Muscle of back (tissue), 10 donors: ENCODE measurements around the gene UNC13D. TPM values are rescaled to one million over a fixed set of nuclear protein-coding genes. Genes with fewer than 3 reads are reported as not detected.

Experiments
- polyA plus RNA-seq, 10 donors: library from polyadenylated mRNA; unstranded; fragments of 120-200 nt; gene quantifications; one replicate each; pipeline ENCODE4 v1.2.1, GENCODE V29; 2013; ENCODE audit not compliant: insufficient read length in 10 of 10

UNC13D gene
- polyA plus RNA-seq, 10 donors: 2.5 to 6.8 (median 4.3) TPM

Other genes starting within 250 kb of the UNC13D start
- gene SMIM5, start 211.0 kb downstream of the UNC13D start, polyA plus RNA-seq: 10 to 100 TPM in 2 of 10 donors, 1 to 10 TPM in 8; 5.9 to 10.4 (median 8.8) TPM
- 10 to 100 TPM in 9 of 10 donors, 1 to 10 TPM in 1; 9.6 to 20.9 (median 14.1) TPM for gene RECQL5, start 177.2 kb downstream of the UNC13D start, polyA plus RNA-seq
- gene SAP30BP, start 177.1 kb downstream of the UNC13D start, polyA plus RNA-seq: 10 to 100 TPM; 61.2 to 83.6 (median 71.5) TPM
- 10 to 100 TPM in 2 of 10 donors, 1 to 10 TPM in 8; 3.2 to 17.2 (median 5.4) TPM for gene ITGB4, start 122.9 kb downstream of the UNC13D start, polyA plus RNA-seq
- 10 to 100 TPM; 15.0 to 40.9 (median 25.4) TPM for gene GALK1, start 79.2 kb downstream of the UNC13D start, polyA plus RNA-seq
- gene UNK, start 59.6 kb downstream of the UNC13D start, polyA plus RNA-seq: 10 to 100 TPM; 19.7 to 29.9 (median 24.9) TPM
- gene WBP2, start 10.9 kb upstream of the UNC13D start, polyA plus RNA-seq: 10 to 100 TPM; 46.3 to 57.8 (median 51.4) TPM
- 10 to 100 TPM; 15.3 to 27.2 (median 21.3) TPM for gene TRIM47, start 34.2 kb upstream of the UNC13D start, polyA plus RNA-seq
- 10 to 100 TPM in 9 of 10 donors, 1 to 10 TPM in 1; 9.2 to 20.8 (median 13.9) TPM for gene TRIM65, start 52.5 kb upstream of the UNC13D start, polyA plus RNA-seq
- 10 to 100 TPM; 52.9 to 67.8 (median 63.9) TPM for gene MRPL38, start 60.5 kb upstream of the UNC13D start, polyA plus RNA-seq
- 1 to 10 TPM; 3.1 to 7.9 (median 6.2) TPM for gene FBF1, start 96.6 kb upstream of the UNC13D start, polyA plus RNA-seq
- 10 to 100 TPM; 14.2 to 22.4 (median 18.5) TPM for gene ACOX1, start 134.8 kb upstream of the UNC13D start, polyA plus RNA-seq
- 10 to 100 TPM in 9 of 10 donors, 1 to 10 TPM in 1; 8.5 to 20.2 (median 14.0) TPM for gene TEN1, start 134.8 kb upstream of the UNC13D start, polyA plus RNA-seq
- gene CDK3, start 156.5 kb upstream of the UNC13D start, polyA plus RNA-seq: 10 to 100 TPM in 1 of 10 donors, 1 to 10 TPM in 9; 3.9 to 12.1 (median 7.1) TPM
- 10 to 100 TPM in 2 of 10 donors, under 1 TPM in 7, not detected in 1; 0.11 to 12.4 (median 0.18) TPM for gene EVPL, start 182.9 kb upstream of the UNC13D start, polyA plus RNA-seq
- 10 to 100 TPM; 62.0 to 92.5 (median 78.8) TPM for gene SRP68, start 228.1 kb upstream of the UNC13D start, polyA plus RNA-seq
- gene GALR2, start 230.4 kb upstream of the UNC13D start, polyA plus RNA-seq: not detected
- 10 to 100 TPM in 3 of 10 donors, 1 to 10 TPM in 7; 1.7 to 17.8 (median 6.9) TPM for gene ZACN, start 234.8 kb upstream of the UNC13D start, polyA plus RNA-seq